Esophagus mucosa (tissue), 1 donor: ENCODE data around the gene COMTD1. TPM values are rescaled to one million over a fixed set of nuclear protein-coding genes. Genes with fewer than 3 reads are reported as not detected.
"Not testable (repeated sequence)": the region's sequence is repeated elsewhere in the genome, so short reads cannot be mapped to it uniquely, and the experiment has no call there.

Source experiments
- ATAC-seq: fragments of 200-7000 bp; cut with Tn5 transposase; one replicate; pipeline ENCODE4 v1.9.1; 2020
- total RNA-seq: library from RNA; stranded (reverse); gene quantifications from one replicate; pipeline ENCODE4 v1.2.4, GENCODE V29; 2023
- donor health status: DM: yes; HTN: yes; CAD: no.

Gene COMTD1
- total RNA-seq, 1 donor from 2014 or later = 106 TPM

GRCh38 chr10:75191821-75192568 lies 43.8 kb downstream of the COMTD1 start:
- peak; percentile 70 for ATAC-seq

- no peak for ATAC-seq
These were observed 46.3 kb downstream of the COMTD1 start for GRCh38 chr10:75189266-75190096.

- ATAC-seq = not testable (repeated sequence)
These were observed 47.2 kb downstream of the COMTD1 start for GRCh38 chr10:75188522-75188921.

- peak; percentile 76 for ATAC-seq
These were observed 47.8 kb downstream of the COMTD1 start for GRCh38 chr10:75187961-75188426.

- peak; percentile 62 for ATAC-seq
These were observed 49.4 kb downstream of the COMTD1 start for GRCh38 chr10:75186310-75186709.

Other genes starting within 250 kb of the COMTD1 start
- 29.6 TPM for gene SAMD8, start 124.3 kb downstream of the COMTD1 start, total RNA-seq
- gene VDAC2, start 25.2 kb downstream of the COMTD1 start, total RNA-seq = 356 TPM
- 18.8 TPM for gene ZNF503, start 165.8 kb upstream of the COMTD1 start, total RNA-seq
- 1.8 TPM for gene LRMDA, start 195.7 kb upstream of the COMTD1 start, total RNA-seq